Measurements from ENCODE around the gene ITGB3BP.

DNA sequence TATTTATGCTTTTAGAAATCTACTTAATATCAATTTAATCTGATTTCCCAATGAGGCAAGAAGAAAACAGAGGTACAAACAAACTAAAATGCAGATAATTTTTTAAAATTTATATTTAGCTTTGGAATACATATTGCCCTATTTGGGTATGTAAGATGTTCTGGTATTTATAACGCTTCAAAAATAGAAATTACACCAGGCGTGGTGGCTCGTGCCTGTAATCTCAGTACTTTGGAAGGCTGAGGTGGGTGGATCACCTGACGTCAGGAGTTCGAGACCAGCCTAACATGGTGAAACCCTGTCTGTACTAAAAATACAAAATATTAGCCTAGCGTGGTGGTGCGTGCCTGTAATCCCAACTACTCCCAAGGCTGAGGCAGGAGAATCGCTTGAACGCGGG, 13.3 kb downstream of the ITGB3BP start:
- TF ChIP-seq, protein P1, sequence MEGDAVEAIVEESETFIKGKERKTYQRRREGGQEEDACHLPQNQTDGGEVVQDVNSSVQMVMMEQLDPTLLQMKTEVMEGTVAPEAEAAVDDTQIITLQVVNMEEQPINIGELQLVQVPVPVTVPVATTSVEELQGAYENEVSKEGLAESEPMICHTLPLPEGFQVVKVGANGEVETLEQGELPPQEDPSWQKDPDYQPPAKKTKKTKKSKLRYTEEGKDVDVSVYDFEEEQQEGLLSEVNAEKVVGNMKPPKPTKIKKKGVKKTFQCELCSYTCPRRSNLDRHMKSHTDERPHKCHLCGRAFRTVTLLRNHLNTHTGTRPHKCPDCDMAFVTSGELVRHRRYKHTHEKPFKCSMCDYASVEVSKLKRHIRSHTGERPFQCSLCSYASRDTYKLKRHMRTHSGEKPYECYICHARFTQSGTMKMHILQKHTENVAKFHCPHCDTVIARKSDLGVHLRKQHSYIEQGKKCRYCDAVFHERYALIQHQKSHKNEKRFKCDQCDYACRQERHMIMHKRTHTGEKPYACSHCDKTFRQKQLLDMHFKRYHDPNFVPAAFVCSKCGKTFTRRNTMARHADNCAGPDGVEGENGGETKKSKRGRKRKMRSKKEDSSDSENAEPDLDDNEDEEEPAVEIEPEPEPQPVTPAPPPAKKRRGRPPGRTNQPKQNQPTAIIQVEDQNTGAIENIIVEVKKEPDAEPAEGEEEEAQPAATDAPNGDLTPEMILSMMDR (conservative IDR thresholded peaks at IDR 0.05 in 1 of 2, IDR thresholded peaks at IDR 0.05 in 1 of 2; ENCODE audit: low read depth in 1 of 2, low read length in 2 of 2) = no peak
- TF ChIP-seq EZH2 (IDR thresholded peaks at IDR 0.05; ENCODE audit: low read length, missing control alignments) = no peak
